ENCODE results near the gene RRH.

RRH gene

GRCh38 chr4:109890076-109890475, 62.3 kb downstream of the RRH start:
- no peak for DNase-seq

Measured in COR-L47 (cell line).